Activated effector memory CD4-positive, alpha-beta T cell treated with anti-CD3 and anti-CD28 coated beads, Interleukin-2, amount 50 U/mL, for 16 hours (primary cell): Measurements from ENCODE around the gene CENPP.

ENCODE experiments used
- DNase-seq: peaks from one replicate; pipeline ENCODE4 v3.0.0-alpha.2; 2020

The CENPP gene

GRCh38 chr9:92664394-92665152 lies 338.8 kb downstream of the CENPP start:
- DNase-seq: peak; percentile 61

GRCh38 chr9:92665836-92666235 lies 340.1 kb downstream of the CENPP start:
- no peak for DNase-seq

GRCh38 chr9:92666236-92666635 lies 340.5 kb downstream of the CENPP start:
- peak; percentile 60 for DNase-seq

GRCh38 chr9:92666912-92667532 lies 341.3 kb downstream of the CENPP start:
- peak; percentile 42 for DNase-seq

- DNase-seq: peak; percentile 75
Measured at GRCh38 chr9:92668746-92669526, 343.2 kb downstream of the CENPP start.

GRCh38 chr9:92669527-92669889 lies 343.8 kb downstream of the CENPP start:
- peak; percentile 78 for DNase-seq
